Activated T-cell treated with anti-CD3 and anti-CD28 coated beads, Interleukin-2, amount 50 U/mL, for 72 hours (primary cell): ENCODE results near the gene FZD7. TPM values are rescaled to one million over a fixed set of nuclear protein-coding genes. Genes with fewer than 3 reads are reported as not detected.

Experiments
- ATAC-seq, 2 donors: fragments of 150-1000 bp; cut with Tn5 transposase; replicated peaks in 1 of 2; 2 replicates each; pipeline ENCODE4 v1.10.0; 2021; ENCODE audit warnings: moderate library complexity in 2 of 2, mild to moderate bottlenecking in 1 of 2
- DNase-seq, 2 donors: peaks; one replicate each; pipeline ENCODE4 v3.0.0; 2021 to 2022; ENCODE audit warnings: mixed read lengths in 1 of 2
- H3K27ac Mint-ChIP-seq: one replicate; pipeline ENCODE4 v1.8.0; 2022; ENCODE audit warnings: mild to moderate bottlenecking, moderate library complexity, mixed read lengths
- H3K27me3 Mint-ChIP-seq: one replicate; pipeline ENCODE4 v1.8.0; 2022; ENCODE audit warnings: low read depth, mixed read lengths
- H3K36me3 Mint-ChIP-seq, 2 donors: one replicate each; pipeline ENCODE4 v1.8.0; 2022; ENCODE audit warnings: mixed read lengths in 2 of 2, mild to moderate bottlenecking in 1 of 2; ENCODE audit not compliant: insufficient read depth in 2 of 2
- H3K4me1 Mint-ChIP-seq: one replicate; pipeline ENCODE4 v1.8.0; 2022; ENCODE audit warnings: low read depth, mixed read lengths
- H3K4me3 Mint-ChIP-seq, 2 donors: one replicate each; pipeline ENCODE4 v1.8.0; 2022; ENCODE audit warnings: mild to moderate bottlenecking in 2 of 2, mixed read lengths in 2 of 2, moderate library complexity in 2 of 2
- H3K9me3 Mint-ChIP-seq, 2 donors: one replicate each; pipeline ENCODE4 v1.8.0; 2022; ENCODE audit warnings: mixed read lengths in 2 of 2
- total RNA-seq, 2 donors: library from RNA; stranded (reverse); gene quantifications; one replicate each; pipeline ENCODE4 v1.2.3, GENCODE V29; 2022

The FZD7 gene
- total RNA-seq, 2 donors from 2014 or later = 1.1 to 1.4 TPM

DNA sequence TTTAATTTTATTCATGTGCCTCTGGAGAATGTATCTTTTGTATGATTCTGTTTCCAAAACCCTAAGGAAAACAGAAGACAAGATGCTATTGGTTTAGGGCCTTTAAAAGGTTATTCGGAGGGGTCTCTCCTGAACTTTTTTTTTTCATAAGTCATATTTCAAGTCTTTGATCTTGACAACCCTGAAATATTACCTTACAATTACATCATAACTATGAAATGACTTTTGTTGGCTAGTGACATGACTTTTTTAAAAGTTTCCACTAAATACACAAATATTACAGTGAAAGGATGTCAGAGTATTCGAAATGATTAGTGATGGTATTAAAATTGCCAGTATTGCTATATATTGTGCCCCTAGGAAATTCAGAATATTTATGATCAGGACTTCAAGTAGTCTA, 31.8 kb upstream of the FZD7 start:
- no peak for ATAC-seq
- H3K4me1 Mint-ChIP-seq = peaks cover 16% of the 10 kb centered on the region
- no peak for DNase-seq
- no peak overlapping the region for H3K27ac Mint-ChIP-seq
- H3K4me3 Mint-ChIP-seq = no peak overlapping the region
- no peaks in the 10 kb centered on the region for H3K9me3 Mint-ChIP-seq
- H3K27me3 Mint-ChIP-seq = no peaks in the 10 kb centered on the region
- H3K36me3 Mint-ChIP-seq = no peaks in the 10 kb centered on the region

DNA sequence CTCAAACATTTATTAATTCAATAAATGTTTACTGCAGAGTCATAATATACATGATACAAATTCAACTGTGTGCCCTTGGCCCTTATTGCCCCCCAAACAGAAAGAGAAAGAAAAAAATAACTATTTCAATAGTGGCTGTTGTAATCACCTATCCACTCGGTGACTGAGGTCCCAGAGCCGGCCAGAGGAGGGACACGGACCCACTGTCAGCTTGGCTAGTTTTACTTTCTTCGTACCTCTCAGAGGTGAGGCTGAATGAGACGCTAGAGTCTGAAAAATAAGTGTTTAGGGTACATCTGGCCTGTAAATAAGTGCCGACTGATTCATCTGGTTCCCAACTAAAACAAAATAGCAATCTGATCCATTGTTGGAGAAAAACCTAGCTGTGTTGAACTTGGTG, 31.3 kb upstream of the FZD7 start:
- H3K36me3 Mint-ChIP-seq = no peaks in the 10 kb centered on the region
- ATAC-seq = no peak
- DNase-seq = no peak
- no peak overlapping the region for H3K4me3 Mint-ChIP-seq
- peaks cover 16% of the 10 kb centered on the region for H3K4me1 Mint-ChIP-seq
- no peaks in the 10 kb centered on the region for H3K27me3 Mint-ChIP-seq
- no peak overlapping the region for H3K27ac Mint-ChIP-seq
- H3K9me3 Mint-ChIP-seq = no peaks in the 10 kb centered on the region

DNA sequence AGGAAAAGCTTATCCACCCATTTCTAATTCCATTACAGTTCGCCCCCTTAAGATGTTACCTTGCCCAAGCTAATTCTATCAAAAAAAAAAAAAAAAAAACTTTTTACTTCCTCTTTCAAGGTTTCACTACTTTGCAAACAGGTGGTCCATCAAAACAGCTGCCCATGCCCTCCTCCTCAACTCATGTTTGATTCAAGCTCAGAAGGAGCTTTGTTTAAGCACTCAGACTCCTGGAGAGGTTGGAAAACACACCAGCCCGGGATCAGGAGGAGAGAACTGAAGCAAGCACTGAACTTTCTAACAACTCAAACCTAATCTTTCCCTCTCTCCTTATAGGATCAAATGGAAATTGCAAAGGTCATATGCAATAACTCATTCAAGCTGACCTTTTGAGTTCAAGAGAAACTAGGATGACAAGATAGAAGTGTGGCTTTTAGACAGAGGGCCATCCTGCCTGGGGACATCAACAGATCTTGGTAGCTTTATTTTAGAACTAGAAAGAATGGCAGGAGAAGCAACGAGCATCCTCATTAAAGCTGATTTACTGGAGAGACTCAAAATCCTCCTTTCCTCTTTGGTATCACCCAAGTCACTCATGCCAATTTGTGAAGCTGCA, 28.3 kb upstream of the FZD7 start:
- Mint-ChIP-seq H3K27ac (no peak overlapping the region), H3K4me3 (no peak overlapping the region), H3K27me3 (peaks cover 14% of the 10 kb centered on the region), H3K36me3 (no peaks in the 10 kb centered on the region), H3K9me3 (no peaks in the 10 kb centered on the region), H3K4me1 (peaks cover 16% of the 10 kb centered on the region)
- ATAC-seq (no peak), DNase-seq (no peak)

DNA sequence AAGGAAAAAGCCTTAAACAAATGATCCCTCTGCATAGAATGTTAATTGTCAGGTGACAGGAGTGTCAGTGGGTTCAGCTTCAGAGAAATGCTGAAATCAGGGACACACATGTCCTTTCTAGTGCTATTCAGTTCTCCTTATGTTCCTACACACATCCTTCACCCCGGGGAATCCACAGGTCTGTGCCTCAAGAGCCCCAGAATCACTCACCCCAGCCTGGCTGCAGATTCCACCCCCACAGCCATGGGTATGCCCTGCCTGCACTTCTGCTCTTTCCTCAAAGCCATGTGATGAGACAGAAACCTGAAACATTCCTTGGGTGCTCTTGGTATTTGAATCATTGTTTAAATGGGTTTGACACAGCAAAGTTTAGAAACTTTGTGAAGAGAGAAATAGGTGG, 27.4 kb upstream of the FZD7 start:
- peaks cover 20% of the 10 kb centered on the region for H3K27me3 Mint-ChIP-seq
- ATAC-seq (no peak), DNase-seq (no peak)
- peaks cover 16% of the 10 kb centered on the region for H3K4me1 Mint-ChIP-seq
- no peaks in the 10 kb centered on the region for H3K36me3 Mint-ChIP-seq
- H3K27ac Mint-ChIP-seq = no peak overlapping the region
- no peaks in the 10 kb centered on the region for H3K9me3 Mint-ChIP-seq
- no peak overlapping the region for H3K4me3 Mint-ChIP-seq

DNA sequence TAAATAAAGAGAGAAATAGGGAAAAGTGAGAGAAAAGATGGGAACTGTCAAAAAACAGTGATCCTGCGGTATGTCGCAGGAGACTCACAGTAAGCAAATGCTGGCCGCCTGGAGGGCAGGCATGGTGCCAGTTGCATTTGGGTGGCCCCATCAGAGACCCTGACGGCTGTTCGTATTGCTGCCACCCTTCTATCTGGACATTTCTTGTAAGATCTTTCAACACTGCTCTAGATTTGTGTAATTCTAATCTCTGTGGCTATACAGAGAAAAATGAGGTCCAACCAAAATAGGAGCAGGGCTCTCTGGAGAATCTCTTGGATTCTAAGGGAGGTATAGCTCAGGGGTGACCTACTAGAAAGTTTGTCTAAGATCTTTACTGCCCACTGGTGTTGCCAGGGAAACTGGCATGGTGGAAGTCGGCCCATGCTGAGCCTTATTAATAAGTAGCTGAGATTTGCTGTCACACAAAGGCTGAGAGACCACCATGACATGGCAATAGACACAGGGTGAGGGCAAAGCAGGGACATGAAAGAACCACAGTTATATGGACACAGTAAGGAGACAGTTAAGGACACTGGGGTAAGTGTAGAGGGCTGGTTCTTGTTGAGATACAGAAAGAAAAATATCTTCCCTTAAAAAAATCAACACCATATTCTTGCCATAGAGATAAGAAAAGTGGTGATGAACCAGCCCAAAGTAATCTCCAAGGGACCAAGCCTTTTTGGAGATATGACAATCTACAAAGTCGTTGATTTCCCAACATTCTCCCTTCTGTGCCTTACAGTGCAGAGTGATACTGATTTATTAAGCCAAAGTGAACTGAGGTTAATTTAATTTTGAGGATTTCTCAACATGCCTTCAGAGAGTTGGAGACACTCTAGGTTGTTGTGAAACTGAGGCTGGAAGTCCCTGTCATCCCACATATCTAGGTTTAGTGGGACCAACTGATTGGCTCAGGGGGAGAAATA, 26.4 kb upstream of the FZD7 start:
- H3K9me3 Mint-ChIP-seq = no peaks in the 10 kb centered on the region
- no peak for DNase-seq
- H3K27ac Mint-ChIP-seq = no peak overlapping the region
- ATAC-seq = no peak
- H3K4me3 Mint-ChIP-seq = no peak overlapping the region
- H3K36me3 Mint-ChIP-seq = no peaks in the 10 kb centered on the region
- H3K4me1 Mint-ChIP-seq = peaks cover 10% of the 10 kb centered on the region
- peaks cover 26% of the 10 kb centered on the region for H3K27me3 Mint-ChIP-seq

DNA sequence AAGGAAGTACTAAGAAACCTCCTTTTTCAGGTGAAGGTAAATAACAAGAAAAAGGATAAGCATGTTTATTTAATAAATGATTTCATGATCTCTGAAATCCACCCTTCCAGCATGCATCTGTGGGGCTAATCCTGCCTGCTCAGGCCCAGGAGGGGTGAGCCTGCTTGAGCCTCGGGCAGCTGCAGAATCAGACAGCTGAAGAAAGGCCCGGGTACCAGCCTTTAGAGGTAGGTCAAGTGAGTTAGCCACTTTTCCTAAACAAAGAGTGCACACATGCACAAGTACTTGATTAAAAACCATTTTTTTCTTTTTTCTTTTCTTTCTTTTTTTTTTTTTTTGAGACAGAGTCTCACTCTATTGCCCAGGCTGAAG, 25.7 kb upstream of the FZD7 start:
- DNase-seq (no peak), ATAC-seq (no peak)
- H3K36me3 Mint-ChIP-seq = no peaks in the 10 kb centered on the region
- H3K27me3 Mint-ChIP-seq = peaks cover 26% of the 10 kb centered on the region
- H3K4me1 Mint-ChIP-seq = peaks cover 3% of the 10 kb centered on the region
- no peaks in the 10 kb centered on the region for H3K9me3 Mint-ChIP-seq
- H3K4me3 Mint-ChIP-seq = no peak overlapping the region
- no peak overlapping the region for H3K27ac Mint-ChIP-seq

DNA sequence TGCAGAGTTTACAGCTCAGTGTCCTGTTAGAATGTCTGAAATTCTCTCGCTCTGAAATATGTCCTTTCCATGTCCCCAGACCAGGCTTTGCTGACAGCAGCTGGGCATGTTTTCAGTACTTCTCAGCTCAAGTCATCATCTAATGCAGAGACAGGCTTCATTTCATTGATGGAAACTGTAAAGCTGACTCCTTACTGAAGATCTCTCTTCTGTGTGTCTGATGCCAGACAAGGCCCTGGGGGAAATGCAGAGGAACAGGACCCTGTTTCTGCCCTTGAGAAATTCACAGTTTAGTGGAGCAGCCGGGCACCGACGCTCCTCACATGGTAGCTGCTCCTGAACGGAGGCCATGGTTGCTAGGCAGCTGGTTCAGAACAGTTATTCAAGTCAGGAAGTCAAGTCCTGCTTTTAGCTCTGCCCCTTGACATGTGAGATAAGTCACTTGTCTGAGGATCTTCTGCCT, 24.6 kb upstream of the FZD7 start:
- H3K27me3 Mint-ChIP-seq = peaks cover 26% of the 10 kb centered on the region
- H3K4me3 Mint-ChIP-seq = no peak overlapping the region
- no peaks in the 10 kb centered on the region for H3K9me3 Mint-ChIP-seq
- H3K4me1 Mint-ChIP-seq = no peaks in the 10 kb centered on the region
- DNase-seq (no peak), ATAC-seq (no peak)
- H3K36me3 Mint-ChIP-seq = no peaks in the 10 kb centered on the region
- H3K27ac Mint-ChIP-seq = no peak overlapping the region

DNA sequence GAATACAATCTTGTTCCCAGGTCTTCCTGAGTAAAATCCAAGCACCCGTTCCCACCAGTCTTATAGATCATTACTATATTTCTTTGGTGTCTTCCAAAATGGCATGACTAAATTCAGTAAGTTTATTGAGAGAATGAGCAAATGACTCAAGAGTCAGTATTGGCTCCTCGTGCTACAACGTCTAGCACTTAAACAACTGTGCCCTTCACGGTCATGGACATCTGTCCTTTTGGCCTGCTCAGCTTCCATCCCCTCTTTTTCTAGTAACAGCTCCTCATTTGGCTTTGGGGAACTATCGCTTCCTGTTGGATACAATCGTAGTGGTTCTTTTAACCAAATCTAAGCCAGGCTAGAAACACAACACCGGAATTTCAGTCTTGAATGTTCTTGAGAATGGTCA, 24.1 kb upstream of the FZD7 start:
- Mint-ChIP-seq H3K36me3 (no peaks in the 10 kb centered on the region), H3K4me3 (no peak overlapping the region), H3K27me3 (peaks cover 26% of the 10 kb centered on the region), H3K9me3 (no peaks in the 10 kb centered on the region), H3K4me1 (no peaks in the 10 kb centered on the region), H3K27ac (no peak overlapping the region)
- ATAC-seq (no peak), DNase-seq (no peak)

DNA sequence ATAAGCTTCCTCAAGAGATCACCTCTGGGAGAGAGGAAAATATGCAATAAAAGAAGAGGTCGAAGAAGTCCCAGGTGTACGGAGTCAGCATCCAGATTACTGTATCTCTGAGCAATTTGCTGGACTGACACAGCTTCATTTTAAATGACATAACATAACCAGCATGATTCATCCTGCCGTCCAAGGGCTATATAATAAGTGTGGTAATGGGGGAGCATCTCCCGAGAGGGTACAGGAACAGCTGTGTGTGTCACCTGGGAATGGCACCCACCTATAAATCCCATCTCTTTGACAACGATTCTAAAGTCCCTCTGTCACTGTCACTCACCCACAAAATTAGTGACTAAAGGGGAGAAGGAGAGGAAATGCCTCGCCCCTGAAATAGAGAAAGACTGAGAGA, 19.3 kb upstream of the FZD7 start:
- ATAC-seq = no peak

DNA sequence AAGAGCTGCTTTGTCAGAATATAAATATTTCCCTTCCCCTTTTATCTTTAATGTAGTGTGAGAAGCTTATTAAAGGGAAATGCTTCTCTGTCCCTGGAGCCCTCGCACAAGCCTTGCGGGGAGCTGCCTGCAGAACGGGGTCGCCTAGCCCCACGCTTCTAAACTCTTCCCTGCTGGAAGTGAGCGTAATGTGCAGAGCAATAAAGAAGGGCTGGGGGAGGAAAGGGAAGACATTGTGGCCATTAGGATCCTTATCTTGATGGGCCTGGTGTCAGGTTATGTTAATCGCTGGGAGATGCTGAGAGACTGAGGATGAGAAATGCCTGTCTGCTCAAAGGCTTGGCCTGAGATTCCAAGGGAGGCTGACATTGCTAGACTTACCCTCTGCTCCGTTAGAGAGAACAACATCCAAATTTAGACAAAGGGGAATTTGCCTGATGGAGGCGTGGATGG, 18.9 kb upstream of the FZD7 start:
- Mint-ChIP-seq H3K36me3 (no peaks in the 10 kb centered on the region), H3K9me3 (no peaks in the 10 kb centered on the region), H3K27me3 (peaks cover 19% of the 10 kb centered on the region), H3K27ac (no peak overlapping the region), H3K4me1 (no peaks in the 10 kb centered on the region), H3K4me3 (no peak overlapping the region)
- DNase-seq (no peak), ATAC-seq (no peak)

More for the DNA sequence above, 19.3 kb upstream of the FZD7 start:
- peaks cover 23% of the 10 kb centered on the region for H3K27me3 Mint-ChIP-seq
- H3K4me3 Mint-ChIP-seq = no peak overlapping the region
- H3K4me1 Mint-ChIP-seq = no peaks in the 10 kb centered on the region
- H3K9me3 Mint-ChIP-seq = no peaks in the 10 kb centered on the region
- H3K27ac Mint-ChIP-seq = no peak overlapping the region
- H3K36me3 Mint-ChIP-seq = no peaks in the 10 kb centered on the region
- DNase-seq = no peak

DNA sequence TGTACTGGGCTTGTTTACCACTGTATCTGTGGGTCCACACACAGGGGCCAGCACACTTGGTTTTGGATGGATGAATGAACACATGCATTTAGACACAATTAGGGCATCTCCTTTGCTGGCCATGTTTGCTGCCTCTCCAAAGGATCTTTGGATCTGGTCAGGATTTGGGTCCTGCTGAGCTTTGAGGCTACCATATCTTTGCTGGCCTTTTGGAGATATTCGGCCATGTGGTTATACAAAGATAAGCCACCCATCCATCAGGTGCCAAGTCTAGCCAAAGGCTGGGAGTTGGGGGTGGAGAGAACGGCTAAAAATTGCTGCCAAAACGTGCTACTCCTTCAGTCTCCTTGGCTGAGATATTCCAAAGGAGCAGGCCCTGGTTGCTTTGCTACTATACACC, 18.2 kb upstream of the FZD7 start:
- H3K9me3 Mint-ChIP-seq = no peaks in the 10 kb centered on the region
- H3K4me3 Mint-ChIP-seq = no peak overlapping the region
- no peak for DNase-seq
- H3K27me3 Mint-ChIP-seq = peaks cover 12% of the 10 kb centered on the region
- no peak overlapping the region for H3K27ac Mint-ChIP-seq
- ATAC-seq = no peak
- no peaks in the 10 kb centered on the region for H3K4me1 Mint-ChIP-seq
- H3K36me3 Mint-ChIP-seq = no peaks in the 10 kb centered on the region

DNA sequence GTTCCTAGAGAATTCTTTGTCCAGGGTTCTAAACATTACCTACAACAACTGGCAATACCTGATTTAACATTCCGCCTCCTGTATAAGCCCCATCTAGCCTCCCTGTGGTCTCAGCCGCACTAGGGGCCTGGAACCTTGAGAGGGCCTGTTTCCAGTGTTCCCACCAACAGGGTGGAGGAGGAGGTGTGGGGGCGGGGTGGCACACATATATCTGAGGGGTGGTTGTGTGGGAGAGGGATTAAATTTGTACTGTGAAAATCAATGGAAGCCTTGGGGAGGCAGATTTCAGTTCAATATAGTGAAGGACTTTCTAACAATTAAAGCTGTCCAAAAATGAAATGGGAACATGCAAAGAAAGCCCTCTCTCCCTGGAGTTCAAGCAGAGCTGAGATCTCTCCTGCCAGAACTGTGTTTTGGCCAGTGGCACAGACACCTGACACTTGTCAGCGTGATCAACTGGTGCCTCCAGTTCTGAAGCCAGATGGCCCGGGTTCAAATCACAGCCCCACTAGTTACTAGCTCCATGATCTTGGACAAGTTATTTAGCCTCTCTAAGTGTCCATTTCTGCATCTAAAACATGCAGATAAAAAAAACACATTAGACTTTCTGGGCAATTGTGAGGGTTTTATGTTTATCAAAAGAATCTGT, 17.0 kb upstream of the FZD7 start:
- Mint-ChIP-seq H3K36me3 (no peaks in the 10 kb centered on the region), H3K4me3 (no peak overlapping the region), H3K9me3 (no peaks in the 10 kb centered on the region), H3K27me3 (peaks cover 2% of the 10 kb centered on the region), H3K4me1 (no peaks in the 10 kb centered on the region), H3K27ac (no peak overlapping the region)
- ATAC-seq (no peak), DNase-seq (no peak)

DNA sequence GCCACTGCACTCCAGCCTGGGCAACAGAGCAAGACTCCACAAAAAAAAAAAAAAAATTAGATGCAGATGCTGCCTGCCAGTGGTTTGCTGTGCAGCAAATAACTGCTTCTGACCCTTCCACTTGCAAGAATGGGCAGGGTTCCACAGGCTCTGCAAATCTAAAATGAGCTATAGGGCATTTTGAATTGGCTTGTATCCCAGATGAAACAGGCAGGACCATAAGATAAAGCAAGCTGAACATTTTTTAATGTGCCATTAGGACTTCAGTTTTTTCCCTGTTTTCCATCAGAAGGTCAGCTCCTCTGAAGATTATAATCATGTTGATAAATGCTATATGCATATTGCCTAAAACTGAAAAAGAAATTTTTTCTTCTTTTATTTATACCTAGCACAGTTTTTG, 15.7 kb upstream of the FZD7 start:
- Mint-ChIP-seq H3K36me3 (no peaks in the 10 kb centered on the region), H3K27me3 (no peaks in the 10 kb centered on the region), H3K4me1 (no peaks in the 10 kb centered on the region), H3K27ac (no peak overlapping the region), H3K9me3 (no peaks in the 10 kb centered on the region), H3K4me3 (no peak overlapping the region)
- no peak for ATAC-seq
- DNase-seq = no peak
